ENCODE measurements around the gene SLC25A51.

The SLC25A51 gene

GRCh38 chr9:37936965-37937364 lies 33.0 kb upstream of the SLC25A51 start:
- no peak for DNase-seq

- DNase-seq = no peak
Observed at GRCh38 chr9:37936376-37936775, 32.4 kb upstream of the SLC25A51 start.

GRCh38 chr9:37935096-37935495 lies 31.2 kb upstream of the SLC25A51 start:
- DNase-seq = no peak

- DNase-seq = no peak
Observed at GRCh38 chr9:37931592-37931991, 27.7 kb upstream of the SLC25A51 start.

GRCh38 chr9:37929441-37929895 lies 25.5 kb upstream of the SLC25A51 start:
- no peak for DNase-seq

GRCh38 chr9:37928552-37929430 lies 24.9 kb upstream of the SLC25A51 start:
- DNase-seq = no peak

GRCh38 chr9:37927601-37928551 lies 23.9 kb upstream of the SLC25A51 start:
- no peak for DNase-seq

- DNase-seq = peak in 1 of 2 experiments; percentile 23
Observed at GRCh38 chr9:37927132-37927531, 23.2 kb upstream of the SLC25A51 start.

GRCh38 chr9:37926737-37927118 lies 22.8 kb upstream of the SLC25A51 start:
- DNase-seq = no peak

GRCh38 chr9:37925786-37926736 lies 22.1 kb upstream of the SLC25A51 start:
- DNase-seq = no peak

GRCh38 chr9:37925006-37925405 lies 21.1 kb upstream of the SLC25A51 start:
- DNase-seq = no peak

GRCh38 chr9:37924538-37924937 lies 20.6 kb upstream of the SLC25A51 start:
- no peak for DNase-seq

- DNase-seq = no peak
Observed at GRCh38 chr9:37923796-37924427, 20.0 kb upstream of the SLC25A51 start.

GRCh38 chr9:37923118-37923795 lies 19.3 kb upstream of the SLC25A51 start:
- DNase-seq = no peak

GRCh38 chr9:37922363-37923117 lies 18.6 kb upstream of the SLC25A51 start:
- no peak for DNase-seq

- no peak for DNase-seq
Observed at GRCh38 chr9:37921546-37922300, 17.8 kb upstream of the SLC25A51 start.

GRCh38 chr9:37921168-37921510 lies 17.2 kb upstream of the SLC25A51 start:
- DNase-seq = no peak

GRCh38 chr9:37920471-37921167 lies 16.7 kb upstream of the SLC25A51 start:
- no peak for DNase-seq

GRCh38 chr9:37919956-37920335 lies 16.0 kb upstream of the SLC25A51 start:
- DNase-seq = no peak

Measured in NCI-H1930 (cell line).